HG03066 (cell line): ENCODE results near the gene PDXDC1.
"Not testable (repeated sequence)": the region's sequence is repeated elsewhere in the genome, so short reads cannot be mapped to it uniquely, and the experiment has no call there.

Experiments
- ATAC-seq: cut with Tn5 transposase; IDR thresholded peaks from one replicate; pipeline ENCODE4 v1.9.1; 2021; ENCODE audit warnings: low read depth; ENCODE audit not compliant: unreplicated experiment

PDXDC1 gene, protein sequence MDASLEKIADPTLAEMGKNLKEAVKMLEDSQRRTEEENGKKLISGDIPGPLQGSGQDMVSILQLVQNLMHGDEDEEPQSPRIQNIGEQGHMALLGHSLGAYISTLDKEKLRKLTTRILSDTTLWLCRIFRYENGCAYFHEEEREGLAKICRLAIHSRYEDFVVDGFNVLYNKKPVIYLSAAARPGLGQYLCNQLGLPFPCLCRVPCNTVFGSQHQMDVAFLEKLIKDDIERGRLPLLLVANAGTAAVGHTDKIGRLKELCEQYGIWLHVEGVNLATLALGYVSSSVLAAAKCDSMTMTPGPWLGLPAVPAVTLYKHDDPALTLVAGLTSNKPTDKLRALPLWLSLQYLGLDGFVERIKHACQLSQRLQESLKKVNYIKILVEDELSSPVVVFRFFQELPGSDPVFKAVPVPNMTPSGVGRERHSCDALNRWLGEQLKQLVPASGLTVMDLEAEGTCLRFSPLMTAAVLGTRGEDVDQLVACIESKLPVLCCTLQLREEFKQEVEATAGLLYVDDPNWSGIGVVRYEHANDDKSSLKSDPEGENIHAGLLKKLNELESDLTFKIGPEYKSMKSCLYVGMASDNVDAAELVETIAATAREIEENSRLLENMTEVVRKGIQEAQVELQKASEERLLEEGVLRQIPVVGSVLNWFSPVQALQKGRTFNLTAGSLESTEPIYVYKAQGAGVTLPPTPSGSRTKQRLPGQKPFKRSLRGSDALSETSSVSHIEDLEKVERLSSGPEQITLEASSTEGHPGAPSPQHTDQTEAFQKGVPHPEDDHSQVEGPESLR

DNA sequence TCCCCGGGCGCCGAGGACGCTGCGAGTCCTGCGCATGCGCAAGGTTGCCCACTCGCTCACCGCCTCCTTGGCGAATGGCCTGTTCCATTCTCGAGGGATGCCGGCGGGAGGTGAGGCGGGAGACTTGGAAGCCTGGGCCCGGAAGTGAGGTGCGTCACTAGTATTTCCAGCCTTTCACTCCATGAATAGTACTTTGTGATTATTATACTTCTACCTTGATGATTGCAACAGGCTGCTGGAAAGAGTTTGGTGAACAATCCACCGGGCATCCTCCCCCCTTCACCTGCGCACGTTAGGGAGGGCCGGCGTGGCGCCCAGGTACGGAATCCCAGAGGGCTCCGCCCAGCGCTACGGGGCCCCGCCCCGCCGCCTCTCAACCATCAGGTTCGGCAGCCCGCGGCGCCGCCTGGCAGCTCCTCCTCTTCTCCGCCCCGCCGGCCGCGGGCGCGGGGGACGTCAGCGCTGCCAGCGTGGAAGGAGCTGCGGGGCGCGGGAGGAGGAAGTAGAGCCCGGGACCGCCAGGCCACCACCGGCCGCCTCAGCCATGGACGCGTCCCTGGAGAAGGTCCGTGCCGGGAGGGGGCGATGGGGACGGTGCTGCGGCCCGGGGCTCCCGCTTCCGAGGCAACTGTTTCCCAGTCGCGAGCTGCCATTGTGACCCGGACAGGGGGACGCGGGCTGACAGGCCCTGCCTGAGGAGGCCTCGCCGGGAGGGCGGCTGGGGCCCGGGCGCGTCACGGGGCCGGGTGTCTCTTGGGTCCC is at the start of gene PDXDC1:
Gene PDXDC1, plus strand, starts transcription at position 371 of the 762 bp plus-strand sequence. Its CDS starts 174 bp downstream, at position 545.
- ATAC-seq: peak; percentile 93

DNA sequence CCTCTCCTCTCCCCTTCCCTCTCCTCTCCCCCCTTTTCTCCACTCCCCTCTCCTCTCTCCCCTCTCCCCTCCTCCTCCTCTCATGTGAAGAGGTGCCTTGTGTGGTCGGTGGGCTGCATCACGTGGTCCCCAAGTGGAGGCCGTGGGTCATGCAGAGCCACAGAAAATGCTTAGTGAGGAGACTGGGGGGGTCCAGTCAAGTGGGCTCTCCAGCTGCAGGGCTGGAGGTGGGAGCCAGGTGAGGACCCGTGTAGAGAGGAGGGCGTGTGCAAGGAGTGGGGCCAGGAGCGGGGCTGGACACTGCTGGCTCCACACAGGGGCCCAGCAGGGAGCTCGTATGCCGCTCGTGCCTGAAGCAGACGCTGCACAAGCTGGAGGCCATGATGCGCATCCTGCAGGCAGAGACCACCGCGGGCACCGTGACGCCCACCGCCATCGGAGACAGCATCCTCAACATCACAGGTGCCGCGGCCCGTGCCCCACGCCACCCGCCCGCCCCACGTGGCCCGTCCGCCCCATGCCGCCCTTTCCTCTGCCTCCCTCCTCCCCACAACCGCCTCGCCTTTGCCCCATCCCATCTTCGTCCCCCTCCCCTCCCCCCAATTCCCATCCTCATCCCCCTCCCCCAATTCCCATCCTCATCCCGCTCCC is 46.6 kb upstream of the PDXDC1 start:
- not testable (repeated sequence) for ATAC-seq

DNA sequence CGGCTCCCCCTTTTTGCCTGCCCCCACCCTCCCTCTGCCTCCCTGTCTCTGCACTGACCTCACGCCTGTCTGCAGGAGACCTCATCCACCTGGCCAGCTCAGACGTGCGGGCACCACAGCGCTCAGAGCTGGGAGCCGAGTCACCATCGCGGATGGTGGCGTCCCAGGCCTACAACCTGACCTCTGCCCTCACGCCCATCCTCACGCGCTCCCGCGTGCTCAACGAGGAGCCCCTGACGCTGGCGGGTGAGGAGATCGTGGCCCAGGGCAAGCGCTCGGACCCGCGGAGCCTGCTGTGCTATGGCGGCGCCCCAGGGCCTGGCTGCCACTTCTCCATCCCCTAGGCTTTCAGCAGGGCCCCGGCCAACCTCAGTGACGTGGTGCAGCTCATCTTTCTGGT is 45.6 kb upstream of the PDXDC1 start:
- not testable (repeated sequence) for ATAC-seq

DNA sequence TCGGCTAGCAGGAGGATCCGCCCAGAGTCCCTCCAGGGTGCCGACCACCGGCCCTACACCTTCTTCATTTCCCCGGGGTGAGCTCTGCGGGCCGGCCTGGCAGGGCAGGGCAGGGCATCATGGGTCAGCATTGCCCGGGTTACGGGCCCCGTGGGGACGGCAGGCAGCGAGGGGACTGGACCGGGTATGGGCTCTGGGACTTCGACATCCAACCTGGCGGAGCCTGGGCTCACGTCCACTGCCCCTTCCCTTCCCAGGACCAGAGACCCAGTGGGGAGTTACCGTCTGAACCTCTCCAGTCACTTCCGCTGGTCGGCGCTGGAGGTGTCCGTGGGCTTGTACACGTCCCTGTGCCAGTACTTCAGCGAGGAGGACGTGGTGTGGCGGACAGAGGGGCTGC is 44.6 kb upstream of the PDXDC1 start:
- ATAC-seq: not testable (repeated sequence)

DNA sequence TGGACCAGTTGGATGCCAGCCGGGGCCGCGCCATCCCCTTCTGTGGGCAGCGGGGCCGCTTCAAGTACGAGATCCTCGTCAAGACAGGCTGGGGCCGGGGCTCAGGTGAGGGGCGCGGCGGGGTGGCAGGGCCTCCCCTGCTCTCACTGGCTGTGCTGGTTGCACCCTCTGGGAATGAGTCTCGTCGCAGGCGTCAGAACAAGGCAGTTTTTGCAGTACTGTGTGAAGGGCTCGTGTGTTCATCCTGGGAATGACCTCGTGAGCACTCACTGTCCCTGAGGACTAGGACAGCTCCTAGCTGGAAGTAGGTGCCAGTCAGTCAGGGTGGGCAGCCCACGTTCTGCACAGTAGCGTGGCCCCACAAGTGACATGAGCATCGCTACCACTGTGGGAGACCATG is 43.9 kb upstream of the PDXDC1 start:
- not testable (repeated sequence) for ATAC-seq

DNA sequence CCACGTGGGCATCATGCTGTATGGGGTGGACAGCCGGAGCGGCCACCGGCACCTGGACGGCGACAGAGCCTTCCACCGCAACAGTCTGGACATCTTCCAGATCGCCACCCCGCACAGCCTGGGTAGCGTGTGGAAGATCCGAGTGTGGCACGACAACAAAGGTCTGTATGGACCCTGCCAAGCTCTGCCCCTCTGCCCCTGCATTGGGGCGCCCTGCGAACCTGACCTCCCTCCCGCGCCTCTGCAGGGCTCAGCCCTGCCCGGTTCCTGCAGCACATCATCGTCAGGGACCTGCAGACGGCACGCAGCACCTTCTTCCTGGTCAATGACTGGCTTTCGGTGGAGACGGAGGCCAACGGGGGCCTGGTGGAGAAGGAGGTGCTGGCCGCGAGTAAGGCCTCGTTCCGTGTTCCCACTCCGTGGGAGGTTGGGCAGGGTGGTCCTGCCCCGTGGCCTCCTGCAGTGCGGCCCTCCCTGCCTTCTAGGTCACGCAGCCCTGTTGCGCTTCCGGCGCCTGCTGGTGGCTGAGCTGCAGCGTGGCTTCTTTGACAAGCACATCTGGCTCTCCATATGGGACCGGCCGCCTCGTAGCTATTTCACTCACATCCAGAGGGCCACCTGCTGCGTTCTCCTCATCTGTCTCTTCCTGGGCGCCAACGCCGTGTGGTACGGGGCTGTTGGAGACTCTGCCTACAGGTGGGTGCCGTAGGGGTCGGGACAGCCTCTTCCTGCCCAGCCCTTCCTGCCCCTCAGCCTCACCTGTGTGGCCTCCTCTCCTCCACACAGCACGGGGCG is 42.0 kb upstream of the PDXDC1 start:
- ATAC-seq: not testable (repeated sequence)

DNA sequence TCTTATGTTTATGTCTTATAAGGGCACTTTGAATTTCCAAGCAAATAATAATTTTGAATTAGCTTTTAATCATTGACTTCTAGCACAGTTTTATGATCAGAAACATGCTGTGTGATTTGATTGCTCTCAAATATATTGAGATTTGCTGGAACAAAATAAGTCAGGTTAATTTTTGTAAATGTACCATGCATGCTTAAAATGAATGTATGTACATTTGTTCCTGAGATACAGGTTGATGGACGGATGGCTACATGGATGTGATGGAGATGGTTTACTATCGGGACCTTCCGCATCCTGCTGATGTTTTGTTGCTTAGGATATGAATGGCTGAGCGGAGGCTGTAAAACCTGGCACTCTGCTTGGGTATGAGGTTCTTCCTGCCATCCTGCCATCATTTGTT is 37.7 kb upstream of the PDXDC1 start, which contains the start of gene NPIPA1:
Gene NPIPA1, plus strand, starts transcription at position 301 of the 400 bp plus-strand sequence. Its CDS starts 0 bp downstream, at position 301.
- not testable (repeated sequence) for ATAC-seq

DNA sequence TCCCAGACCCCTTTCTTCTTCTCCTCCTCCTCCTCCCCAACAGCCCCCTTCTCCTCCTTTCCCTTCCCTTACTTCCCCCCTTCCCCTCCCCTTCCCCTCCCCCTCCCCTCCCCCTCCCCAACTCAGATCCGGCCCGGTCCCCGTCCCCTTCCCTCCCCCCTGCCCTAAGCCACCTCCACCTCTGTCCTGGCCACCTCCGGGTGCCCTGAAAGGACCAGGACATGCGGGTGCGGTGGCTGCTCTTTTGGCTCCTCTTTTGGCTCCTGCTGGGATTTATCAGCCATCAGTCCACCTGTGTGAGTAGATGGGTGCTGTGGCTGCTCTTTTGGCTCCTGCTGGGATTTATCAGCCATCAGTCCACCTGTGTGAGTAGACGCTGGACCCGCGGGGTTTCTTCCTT is 36.8 kb upstream of the PDXDC1 start:
- ATAC-seq: not testable (repeated sequence)

DNA sequence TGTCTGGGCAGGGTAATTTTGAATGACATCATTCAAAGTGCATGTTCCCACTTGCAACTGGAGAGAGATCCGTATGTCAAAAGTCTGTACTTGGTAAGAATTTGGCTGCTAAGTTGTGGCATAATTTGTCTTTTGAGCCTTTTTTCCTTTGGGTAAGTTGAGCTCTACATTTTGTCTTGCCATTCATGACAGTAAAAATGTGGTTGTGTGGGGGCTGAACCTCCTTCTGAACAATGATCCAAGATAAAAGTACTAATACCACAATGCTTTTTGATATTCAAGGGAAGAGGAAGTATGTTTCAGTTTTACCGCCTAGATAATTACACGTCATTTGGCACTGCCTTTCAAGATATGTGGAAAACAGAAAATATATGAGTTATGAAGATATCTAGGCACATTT is 32.1 kb upstream of the PDXDC1 start:
- ATAC-seq: not testable (repeated sequence)

DNA sequence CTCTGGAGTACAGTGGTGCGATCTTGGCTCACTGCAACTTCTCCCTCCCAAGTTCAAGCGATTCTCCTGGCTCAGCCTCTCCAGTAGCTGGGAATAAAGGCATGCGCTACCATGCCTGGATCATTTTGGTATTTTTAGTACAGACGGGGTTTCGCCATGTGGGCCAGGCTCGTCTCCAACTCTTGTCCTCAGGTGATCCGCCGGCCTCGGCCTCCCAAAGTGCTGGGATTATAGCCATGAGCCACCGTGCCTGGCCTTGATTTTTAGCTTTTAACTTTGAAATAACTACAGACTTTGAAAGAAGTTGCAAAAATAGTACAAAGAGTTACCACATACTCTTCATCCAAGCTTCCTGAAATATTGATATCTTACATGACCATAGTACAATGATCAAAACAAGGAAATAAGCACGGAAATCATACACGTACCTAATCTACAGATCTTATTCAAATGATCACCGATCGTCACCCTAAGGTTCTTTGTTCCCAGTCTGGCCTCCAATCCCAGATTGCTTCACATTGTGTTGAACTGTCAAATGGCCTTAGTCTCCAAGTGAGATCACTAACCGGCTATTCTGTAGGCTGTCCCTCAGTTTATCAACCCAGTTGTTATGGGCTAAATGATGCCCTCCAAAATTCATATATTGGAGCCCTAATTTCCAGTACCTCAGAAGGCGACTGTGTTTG is 19.1 kb upstream of the PDXDC1 start:
- ATAC-seq: no peak

DNA sequence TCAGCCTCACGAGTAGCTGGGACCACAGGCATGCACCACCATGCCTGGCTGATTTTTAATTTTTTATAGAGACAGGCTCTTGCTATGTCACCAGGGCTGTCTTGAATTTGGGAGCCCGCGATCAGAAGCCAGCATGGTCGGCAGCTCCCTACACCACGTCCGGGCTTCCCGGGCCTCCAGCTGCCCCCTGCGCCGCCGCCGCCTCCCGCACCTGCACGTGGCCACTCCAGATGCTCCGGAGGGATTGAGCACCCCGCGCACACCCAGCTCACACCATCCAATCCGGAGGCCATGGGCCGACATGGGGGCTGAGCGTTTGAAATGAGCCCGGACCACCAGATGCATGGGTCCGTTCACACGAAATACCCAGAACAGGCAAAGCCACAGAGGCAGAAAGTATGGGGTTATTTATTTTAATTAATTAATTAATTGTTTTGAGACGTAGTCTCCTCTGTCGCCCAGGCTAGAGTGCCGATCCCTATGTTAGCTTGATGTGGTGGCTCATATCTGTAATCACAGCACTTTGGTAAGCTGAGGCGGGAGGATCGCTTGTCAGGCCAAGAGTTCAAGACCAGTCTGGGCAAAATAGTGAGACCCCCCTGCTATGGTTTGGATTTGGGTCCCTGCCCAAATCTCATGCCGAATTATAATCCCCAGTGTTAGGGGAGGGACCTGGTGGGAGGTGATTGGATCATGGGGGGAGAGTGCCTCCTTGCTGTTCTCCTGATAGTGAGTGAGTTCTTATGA is 17.1 kb upstream of the PDXDC1 start:
- ATAC-seq: no peak

DNA sequence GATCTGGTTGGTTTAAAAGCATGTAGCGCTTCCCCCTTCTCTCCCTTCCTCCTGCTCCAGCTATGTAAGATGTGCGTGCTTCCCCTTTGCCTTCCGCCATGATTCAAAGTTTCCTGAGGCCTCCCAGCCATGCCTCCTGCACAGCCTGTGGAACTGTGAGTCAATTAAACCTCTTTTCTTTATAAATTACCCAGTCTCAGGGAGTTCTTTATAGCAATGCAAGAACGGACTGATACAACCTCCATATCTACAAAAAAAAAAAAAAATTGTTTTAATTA is 16.6 kb upstream of the PDXDC1 start:
- ATAC-seq: no peak

DNA sequence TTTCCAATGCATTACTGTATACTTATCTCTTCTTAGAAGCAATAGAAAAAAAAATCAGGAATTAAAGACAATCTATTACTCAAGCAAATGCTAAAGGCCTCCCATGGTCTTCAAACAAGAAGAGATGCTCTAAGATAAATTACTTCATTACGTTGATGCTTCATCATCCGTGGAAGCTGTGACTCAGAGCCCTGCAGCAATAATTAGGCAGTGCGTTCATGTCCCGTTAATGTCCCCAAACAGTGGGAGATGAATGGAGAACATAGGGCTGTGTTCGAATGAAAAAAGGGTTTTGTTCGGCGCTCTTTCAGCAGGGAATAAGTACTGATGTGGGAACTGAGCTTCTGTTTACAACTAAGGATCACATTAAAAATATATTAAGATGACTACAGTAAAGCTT is 15.9 kb upstream of the PDXDC1 start:
- no peak for ATAC-seq

DNA sequence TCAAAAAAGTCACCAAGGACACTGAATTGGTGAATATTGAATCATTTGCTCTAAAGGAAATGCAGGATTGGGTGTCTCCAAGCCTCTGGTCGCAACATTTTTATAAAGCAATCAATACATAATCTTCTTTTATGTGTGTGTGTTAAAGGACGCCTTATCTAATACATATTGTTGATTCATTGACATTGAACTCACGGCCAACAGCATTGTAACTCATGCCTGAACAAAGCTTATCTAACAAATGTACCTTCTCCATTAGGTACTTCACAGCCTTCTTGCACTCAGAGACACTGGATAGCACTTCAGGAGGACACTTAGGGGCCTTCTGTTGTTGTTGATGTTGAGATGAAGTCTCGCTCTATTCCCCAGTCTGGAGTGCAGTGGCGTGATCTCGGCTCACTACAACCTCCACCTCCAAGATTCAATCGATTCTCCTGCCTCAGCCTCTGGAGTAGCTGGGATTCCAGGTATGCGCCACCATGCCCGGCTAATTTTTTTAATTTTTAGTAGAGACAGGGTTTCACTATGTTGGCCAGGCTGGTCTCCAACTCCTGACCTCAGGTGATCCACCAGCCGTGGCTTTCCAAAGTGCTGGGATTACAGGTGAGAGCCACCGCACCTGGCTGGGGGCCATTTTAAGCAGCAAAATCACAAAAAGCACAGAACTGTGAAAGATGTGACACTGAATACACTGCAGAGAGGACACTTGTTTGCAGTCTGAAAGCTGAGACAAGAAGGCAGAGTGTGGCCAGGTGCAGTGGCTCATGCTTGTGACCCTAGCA is 13.2 kb upstream of the PDXDC1 start:
- ATAC-seq: no peak

DNA sequence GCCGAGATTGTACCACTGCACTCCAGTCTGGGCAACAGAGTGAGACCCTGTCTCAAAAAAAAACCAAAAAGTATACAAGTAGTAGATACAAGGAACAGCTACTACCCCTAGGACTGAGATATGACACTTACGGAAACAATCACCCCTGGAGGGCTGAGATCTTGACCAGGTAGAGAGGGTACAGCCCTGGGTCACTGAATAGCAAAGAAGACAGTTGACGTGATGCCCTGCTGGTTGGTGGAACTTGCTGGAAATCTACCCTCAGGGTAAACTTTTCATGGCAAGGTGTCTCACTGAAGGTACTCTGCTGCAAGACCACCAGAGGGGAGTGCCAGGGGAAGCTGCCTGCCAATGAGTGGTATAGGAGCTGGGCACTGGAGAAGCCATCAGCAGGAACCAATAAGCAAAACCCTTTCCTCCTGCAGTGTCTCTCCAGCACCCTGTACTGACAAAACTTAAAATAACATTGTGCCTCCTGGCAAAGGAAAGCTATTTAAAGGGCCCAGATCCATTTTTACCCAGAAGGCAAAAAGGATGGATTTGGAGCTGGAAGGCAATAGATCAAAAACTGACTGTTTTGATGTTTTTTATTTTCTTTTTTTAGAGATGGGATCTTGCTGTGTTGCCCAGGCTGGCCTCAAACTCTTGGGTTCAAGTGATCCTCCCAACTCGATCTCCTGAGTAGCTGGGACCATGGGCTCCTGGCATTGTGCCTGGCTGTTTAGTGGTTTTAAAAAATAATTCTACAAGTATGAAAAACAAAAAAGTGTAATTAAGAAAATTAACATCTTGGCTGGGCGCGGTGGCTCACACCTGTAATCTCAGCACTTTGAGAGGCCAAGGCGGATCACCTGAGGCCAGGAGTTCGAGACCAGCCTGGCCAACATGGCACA is 11.3 kb upstream of the PDXDC1 start:
- no peak for ATAC-seq

DNA sequence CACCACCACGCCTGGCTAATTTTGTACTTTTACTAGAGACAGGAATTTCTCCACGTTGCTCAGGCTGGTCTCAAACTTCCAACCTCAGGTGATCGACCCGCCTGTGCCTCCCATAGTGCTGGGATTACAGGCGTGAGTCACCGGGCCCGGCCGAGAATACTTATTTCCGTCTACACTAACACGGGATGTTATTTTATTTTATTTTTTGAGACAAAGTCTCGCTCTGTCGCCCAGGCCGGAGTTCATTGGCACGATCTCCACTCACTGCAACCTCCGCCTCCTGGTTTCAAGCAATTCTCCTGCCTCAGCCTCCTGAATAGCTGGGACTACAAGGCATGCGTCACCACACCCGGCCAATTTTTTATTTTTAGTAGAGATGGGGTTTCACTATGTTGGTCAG is 9.5 kb upstream of the PDXDC1 start:
- no peak for ATAC-seq

DNA sequence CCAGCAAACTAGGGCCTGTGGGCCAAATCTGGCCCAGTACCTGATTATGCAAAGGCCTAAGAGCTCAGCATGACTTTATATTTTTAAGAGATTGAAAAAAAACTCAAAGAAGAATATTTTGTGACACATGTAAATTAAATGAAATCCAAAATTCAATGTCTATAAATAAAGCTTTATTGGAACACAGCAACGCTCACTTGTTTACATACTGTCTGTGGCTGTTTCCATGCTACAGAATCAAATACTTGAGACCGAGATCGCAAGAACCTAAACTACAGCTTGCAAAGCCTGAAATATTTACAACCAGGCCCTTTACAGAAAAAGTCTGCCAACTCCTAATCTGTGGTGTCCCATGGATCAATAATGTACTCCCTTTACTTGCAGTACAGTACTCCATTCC is 5.0 kb upstream of the PDXDC1 start:
- not testable (repeated sequence) for ATAC-seq
